Glutamatergic neuron (in vitro differentiated cells): ENCODE results near the gene ASB8. TPM values are rescaled to one million over a fixed set of nuclear protein-coding genes. Genes with fewer than 3 reads are reported as not detected.
A peak's percentile ranks its signal among the peaks of the same experiment; 100 is the strongest.

Source experiments
- DNase-seq: peaks from one replicate; pipeline ENCODE4 v3.0.0; 2022
- H3K27ac Mint-ChIP-seq: one replicate; pipeline ENCODE4 v1.8.0; 2020; ENCODE audit warnings: mild to moderate bottlenecking, mixed read lengths, inconsistent platforms; ENCODE audit not compliant: unreplicated experiment
- H3K27me3 Mint-ChIP-seq: one replicate; pipeline ENCODE4 v1.8.0; 2020; ENCODE audit warnings: mild to moderate bottlenecking, moderate library complexity, mixed read lengths, inconsistent platforms; ENCODE audit not compliant: unreplicated experiment
- H3K36me3 Mint-ChIP-seq: one replicate; pipeline ENCODE4 v1.8.0; 2020; ENCODE audit warnings: mild to moderate bottlenecking, mixed read lengths, inconsistent platforms; ENCODE audit not compliant: unreplicated experiment
- H3K4me1 Mint-ChIP-seq: one replicate; pipeline ENCODE4 v1.8.0; 2020; ENCODE audit warnings: mild to moderate bottlenecking, low read depth, mixed read lengths, inconsistent platforms; ENCODE audit not compliant: unreplicated experiment
- H3K4me3 Mint-ChIP-seq: one replicate; pipeline ENCODE4 v1.8.0; 2020; ENCODE audit warnings: mild to moderate bottlenecking, mixed read lengths, inconsistent platforms; ENCODE audit not compliant: unreplicated experiment
- H3K9me3 Mint-ChIP-seq: one replicate; pipeline ENCODE4 v1.8.0; 2020; ENCODE audit warnings: mild to moderate bottlenecking, moderate library complexity, mixed read lengths, inconsistent platforms; ENCODE audit not compliant: unreplicated experiment
- microRNA-seq: library from miRNA; unstranded; fragments of <30 nt; microRNA quantifications from one replicate; pipeline ENCODE4, GENCODE V29; 2020; ENCODE audit not compliant: unreplicated experiment
- total RNA-seq: library from RNA; stranded (reverse); fragmentation: NEBNext Ultra II Directional; extraction: Animal tissue kit (Norgen Biotek cat#: 25700); gene quantifications from one replicate; pipeline ENCODE4 v1.2.1, GENCODE V29; 2021; ENCODE audit not compliant: unreplicated experiment
- TF ChIP-seq, protein P1 (sequence below): fragments of 200-600 bp; sonication (generic); IDR thresholded peaks from one replicate; pipeline ENCODE4 v1.5.0; 2021; ENCODE audit not compliant: partially characterized antibody, unreplicated experiment

Gene ASB8
- total RNA-seq, 1 donor from 2014 or later: 43.5 TPM

DNA sequence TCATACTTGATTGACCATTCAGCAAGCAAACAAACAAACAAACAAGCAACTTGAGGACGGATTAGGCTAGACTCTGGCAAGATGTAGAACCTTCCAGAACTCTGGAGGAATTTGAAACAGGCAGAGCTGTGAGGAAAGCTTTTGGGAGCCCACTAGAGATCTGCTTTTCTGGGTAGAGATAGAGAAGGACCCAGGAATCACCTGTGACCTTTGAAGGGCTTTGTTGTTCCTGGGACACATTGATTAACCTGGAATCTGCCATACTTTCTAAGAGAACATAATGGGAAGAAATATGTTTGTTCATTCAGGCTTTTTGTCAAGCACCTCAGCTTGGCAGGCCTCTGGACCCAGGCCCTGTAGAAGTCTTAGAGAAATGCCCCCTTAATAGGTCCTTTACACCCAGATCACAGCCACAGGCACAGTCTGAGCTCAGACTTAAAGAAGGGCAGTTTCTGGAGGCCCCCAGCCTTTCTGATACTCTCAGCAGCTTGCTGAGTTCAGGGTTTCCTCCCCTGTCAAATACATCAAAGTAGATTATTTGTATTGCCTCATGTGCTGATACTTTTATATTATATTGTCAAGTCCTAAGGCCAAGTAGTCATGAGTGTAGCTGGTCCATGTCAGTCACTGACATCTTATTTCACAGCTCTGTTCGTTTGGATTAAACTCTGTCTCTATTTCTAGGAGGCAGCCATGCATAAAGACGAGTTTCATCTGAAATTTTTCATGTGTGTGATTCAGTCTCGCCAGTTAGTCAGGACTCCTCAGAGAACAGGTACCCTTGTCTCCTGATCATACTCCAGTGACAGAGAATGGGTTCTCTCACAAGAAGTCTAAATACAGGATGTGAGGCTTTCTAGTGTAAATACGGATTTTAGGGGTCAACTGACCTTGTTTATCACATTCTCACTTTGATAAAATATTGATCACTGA, 50.4 kb downstream of the ASB8 start:
- H3K9me3 Mint-ChIP-seq: peaks cover 7% of the 10 kb centered on the region
- DNase-seq: no peak
- TF ChIP-seq, protein P1, sequence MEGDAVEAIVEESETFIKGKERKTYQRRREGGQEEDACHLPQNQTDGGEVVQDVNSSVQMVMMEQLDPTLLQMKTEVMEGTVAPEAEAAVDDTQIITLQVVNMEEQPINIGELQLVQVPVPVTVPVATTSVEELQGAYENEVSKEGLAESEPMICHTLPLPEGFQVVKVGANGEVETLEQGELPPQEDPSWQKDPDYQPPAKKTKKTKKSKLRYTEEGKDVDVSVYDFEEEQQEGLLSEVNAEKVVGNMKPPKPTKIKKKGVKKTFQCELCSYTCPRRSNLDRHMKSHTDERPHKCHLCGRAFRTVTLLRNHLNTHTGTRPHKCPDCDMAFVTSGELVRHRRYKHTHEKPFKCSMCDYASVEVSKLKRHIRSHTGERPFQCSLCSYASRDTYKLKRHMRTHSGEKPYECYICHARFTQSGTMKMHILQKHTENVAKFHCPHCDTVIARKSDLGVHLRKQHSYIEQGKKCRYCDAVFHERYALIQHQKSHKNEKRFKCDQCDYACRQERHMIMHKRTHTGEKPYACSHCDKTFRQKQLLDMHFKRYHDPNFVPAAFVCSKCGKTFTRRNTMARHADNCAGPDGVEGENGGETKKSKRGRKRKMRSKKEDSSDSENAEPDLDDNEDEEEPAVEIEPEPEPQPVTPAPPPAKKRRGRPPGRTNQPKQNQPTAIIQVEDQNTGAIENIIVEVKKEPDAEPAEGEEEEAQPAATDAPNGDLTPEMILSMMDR: no peak
- peaks cover 5% of the 10 kb centered on the region for H3K36me3 Mint-ChIP-seq
- H3K27me3 Mint-ChIP-seq: peaks cover 4% of the 10 kb centered on the region
- peak overlapping the region; percentile 97 for H3K4me3 Mint-ChIP-seq
- H3K4me1 Mint-ChIP-seq: peaks cover 4% of the 10 kb centered on the region
- H3K27ac Mint-ChIP-seq: peak overlapping the region; percentile 96

DNA sequence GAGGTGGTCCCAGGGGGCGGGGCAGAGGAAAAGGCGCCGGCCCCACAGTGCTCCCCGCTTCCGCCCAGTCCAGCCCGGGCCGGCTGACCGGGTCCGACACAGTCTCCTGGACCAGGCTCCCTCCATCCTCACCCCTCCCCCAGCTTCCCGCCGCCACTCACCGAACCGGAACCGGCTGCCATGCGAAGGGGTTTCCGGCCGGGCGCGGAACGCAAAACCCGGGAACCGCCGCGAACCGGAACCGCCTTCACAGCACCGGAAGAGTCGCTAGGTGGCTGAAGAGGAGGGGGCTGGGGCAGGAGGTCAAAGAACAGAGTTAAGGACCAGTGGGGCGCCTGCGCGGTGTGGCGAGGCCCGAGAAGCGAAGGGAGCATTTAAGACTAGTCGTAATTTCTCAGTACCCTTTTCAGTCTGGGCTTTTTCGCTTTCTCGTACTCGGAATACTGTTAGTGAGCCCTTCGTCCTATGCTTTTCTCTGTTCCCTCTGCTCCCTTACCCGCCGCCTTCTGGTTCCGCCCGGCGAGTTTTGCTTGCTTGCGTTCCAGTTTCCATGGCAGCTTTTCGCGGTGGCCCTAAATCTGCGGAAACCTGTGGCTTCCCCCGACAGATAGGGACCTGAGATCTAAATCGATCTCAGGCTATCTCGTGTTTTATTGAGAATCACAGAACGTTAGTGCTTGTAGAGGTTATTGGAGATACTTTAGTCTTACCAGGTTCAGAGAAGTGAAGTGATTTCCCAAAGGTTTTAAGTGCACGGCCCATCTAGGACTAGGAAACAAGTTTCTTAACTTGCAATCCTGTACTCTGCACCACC, 51.2 kb downstream of the ASB8 start, which contains the start of gene SENP1:
SENP1 (minus strand) TSS at position 213 of the 814 bp plus-strand sequence. CDS start 4,607 bp downstream, outside the sequence.
- H3K4me1 Mint-ChIP-seq: peaks cover 4% of the 10 kb centered on the region
- peaks cover 4% of the 10 kb centered on the region for H3K27me3 Mint-ChIP-seq
- H3K36me3 Mint-ChIP-seq: peaks cover 5% of the 10 kb centered on the region
- peak within 1 kb of the TSS; percentile 97 for H3K4me3 Mint-ChIP-seq
- peak; percentile 86 for DNase-seq
- TF ChIP-seq, protein P1: no peak
- H3K9me3 Mint-ChIP-seq: peaks cover 7% of the 10 kb centered on the region
- H3K27ac Mint-ChIP-seq: peak within 1 kb of the TSS; percentile 96

DNA sequence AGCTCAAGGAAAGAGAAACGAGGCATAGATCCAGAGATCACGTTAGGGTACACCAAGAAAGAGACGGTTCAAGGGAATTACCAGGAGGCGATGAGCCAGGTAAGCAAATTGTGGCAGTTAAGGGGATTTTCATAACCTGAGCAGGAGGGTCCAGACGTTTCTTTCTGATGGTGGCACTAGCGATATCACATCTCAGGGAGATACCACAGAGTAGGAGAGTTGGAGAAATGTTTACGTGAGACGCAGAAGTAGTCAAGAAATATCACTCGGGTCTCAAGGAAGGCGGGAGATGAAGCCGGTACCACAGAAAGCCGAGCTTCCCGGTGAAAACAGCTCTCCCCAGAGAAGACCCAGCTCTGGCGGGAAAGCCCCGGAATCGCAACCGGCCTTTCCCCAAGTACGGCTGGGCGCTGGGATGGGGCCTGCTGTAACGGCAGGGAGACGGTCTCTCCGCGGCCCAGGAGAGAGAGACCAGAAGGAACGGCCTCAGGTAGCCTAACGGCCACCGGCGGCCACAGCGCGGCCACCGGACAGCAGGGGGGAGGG, 51.9 kb downstream of the ASB8 start:
- H3K9me3 Mint-ChIP-seq: peaks cover 7% of the 10 kb centered on the region
- no peak for DNase-seq

DNA sequence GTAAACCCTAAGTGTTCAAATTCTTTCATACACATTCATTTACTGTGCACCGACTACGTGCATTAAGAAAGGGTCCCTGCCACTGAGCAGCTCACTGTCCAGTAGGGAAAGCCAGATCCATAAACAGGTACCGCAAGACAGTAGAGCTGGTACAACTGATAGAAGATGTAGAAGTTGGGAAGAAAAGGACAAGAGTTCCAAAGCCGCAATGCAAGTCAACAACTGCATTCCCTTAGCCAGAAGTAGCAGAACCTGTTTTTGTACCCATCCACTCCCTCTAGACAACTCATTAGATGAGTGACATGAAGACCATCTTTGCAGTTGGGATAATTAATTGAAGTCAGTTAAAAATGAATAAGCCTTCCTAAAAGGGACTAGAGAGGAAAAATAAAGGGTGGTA, 52.8 kb downstream of the ASB8 start:
- H3K4me1 Mint-ChIP-seq: peaks cover 4% of the 10 kb centered on the region
- no peak for DNase-seq

More for the DNA sequence above, 51.9 kb downstream of the ASB8 start:
- H3K27me3 Mint-ChIP-seq: peaks cover 4% of the 10 kb centered on the region
- peak overlapping the region; percentile 97 for H3K4me3 Mint-ChIP-seq
- TF ChIP-seq, protein P1: no peak
- H3K4me1 Mint-ChIP-seq: peaks cover 4% of the 10 kb centered on the region
- peak overlapping the region; percentile 93 for H3K27ac Mint-ChIP-seq
- peaks cover 5% of the 10 kb centered on the region for H3K36me3 Mint-ChIP-seq

More for the DNA sequence above, 52.8 kb downstream of the ASB8 start:
- Mint-ChIP-seq H3K27ac (no peak overlapping the region), H3K4me3 (peak overlapping the region; percentile 97), H3K36me3 (peaks cover 5% of the 10 kb centered on the region), H3K9me3 (peaks cover 5% of the 10 kb centered on the region), H3K27me3 (peaks cover 4% of the 10 kb centered on the region)
- TF ChIP-seq, protein P1: no peak

Small RNAs within 50 kb of the gene (microRNA-seq; reads per million reads assigned to microRNA genes)
- 10.2 reads per million, percentile 49 among the genes with 10 or more reads in this experiment for gene MIR6505

Other genes with a start within 250 kb of the ASB8 start
- gene TMEM106C, start 193.9 kb downstream of the ASB8 start, total RNA-seq: 24.0 TPM
- gene COL2A1, start 153.0 kb downstream of the ASB8 start, total RNA-seq: 0.34 TPM
- gene SENP1, start 51.4 kb downstream of the ASB8 start, total RNA-seq: 24.2 TPM
- gene PFKM, start 38.2 kb downstream of the ASB8 start, total RNA-seq: 169 TPM
- gene CCDC184, start 26.1 kb upstream of the ASB8 start, total RNA-seq: 36.2 TPM
- gene OR10AD1, start 45.8 kb upstream of the ASB8 start, total RNA-seq: not detected
- gene ZNF641, start 193.4 kb upstream of the ASB8 start, total RNA-seq: 21.7 TPM